H7 (cell line): ENCODE data around the gene CACNB2. TPM values are rescaled to one million over a fixed set of nuclear protein-coding genes. Genes with fewer than 3 reads are reported as not detected.

Experiments
- DNase-seq: peaks from one replicate; pipeline ENCODE4 v3.0.0; 2012
- H3K27me3 ChIP-seq: 2 replicates; pipeline ENCODE4 v1.6.0; 2011; ENCODE audit warnings: mild to moderate bottlenecking, low read length; ENCODE audit not compliant: control insufficient read depth, insufficient read depth
- H3K36me3 ChIP-seq: replicated peaks from 2 replicates; pipeline ENCODE4 v1.5.1; 2011; ENCODE audit warnings: low read length; ENCODE audit not compliant: control insufficient read depth, insufficient read depth
- H3K4me3 ChIP-seq: 2 replicates; pipeline ENCODE4 v1.5.1; 2011; ENCODE audit warnings: low read depth, mild to moderate bottlenecking, control low read depth, low read length, moderate library complexity; ENCODE audit not compliant: insufficient read depth
- total RNA-seq: library from RNA; depleted of rRNA; stranded (reverse); fragments of >200 nt; shearing (Covaris generic); gene quantifications from 2 replicates; pipeline ENCODE4 v1.2.3, GENCODE V29; 2014; rRNA removed

The CACNB2 gene
- 1.0 and 2.2 TPM in 2 replicates for total RNA-seq

DNA sequence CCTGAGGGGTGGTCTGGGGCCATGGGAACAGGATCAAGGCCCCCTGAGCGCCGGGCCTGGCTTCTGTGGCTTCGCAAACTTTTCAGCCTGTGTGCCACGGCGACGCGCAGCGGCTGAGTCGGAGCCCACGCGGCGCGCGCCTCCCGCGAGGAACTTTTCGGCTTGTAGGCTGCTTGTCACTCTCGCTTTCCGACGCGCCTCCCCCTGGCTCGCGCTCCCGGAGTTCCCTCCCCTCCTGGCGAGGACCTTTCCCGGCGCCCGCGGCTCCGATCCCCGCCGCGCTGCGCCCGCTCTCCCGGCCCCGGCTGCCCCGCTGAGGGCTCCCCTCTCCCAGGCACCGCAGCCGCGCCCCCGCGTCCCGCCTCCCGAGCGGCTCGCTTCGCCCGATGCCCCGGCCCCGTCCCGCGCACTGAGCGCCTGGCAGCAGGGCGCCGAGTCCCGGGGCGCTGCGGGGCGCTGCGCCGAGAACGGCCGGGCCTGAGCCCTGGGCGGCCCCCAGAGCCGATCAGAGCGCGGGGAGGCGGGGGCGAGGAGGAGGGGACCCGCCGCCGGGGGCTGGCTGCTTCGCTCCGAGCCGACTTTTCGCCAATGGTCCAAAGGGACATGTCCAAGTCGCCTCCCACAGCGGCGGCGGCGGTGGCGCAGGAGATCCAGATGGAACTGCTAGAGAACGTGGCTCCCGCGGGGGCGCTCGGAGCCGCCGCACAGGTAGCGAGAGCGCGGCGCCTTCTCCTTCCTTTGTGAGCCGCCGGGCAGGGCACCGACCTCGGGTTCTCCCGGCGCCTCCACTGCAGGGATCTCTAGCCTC, at the start of gene CACNB2:
TSS of gene CACNB2 (plus strand) at position 276 of the 808 bp plus-strand sequence.
- Histone ChIP-seq H3K4me3 (peak within 1 kb of the TSS; percentile 68), H3K27me3 (peaks cover 15% of the 10 kb centered on the region), H3K36me3 (no peaks in the 10 kb centered on the region)
- peak; percentile 80 for DNase-seq

DNA sequence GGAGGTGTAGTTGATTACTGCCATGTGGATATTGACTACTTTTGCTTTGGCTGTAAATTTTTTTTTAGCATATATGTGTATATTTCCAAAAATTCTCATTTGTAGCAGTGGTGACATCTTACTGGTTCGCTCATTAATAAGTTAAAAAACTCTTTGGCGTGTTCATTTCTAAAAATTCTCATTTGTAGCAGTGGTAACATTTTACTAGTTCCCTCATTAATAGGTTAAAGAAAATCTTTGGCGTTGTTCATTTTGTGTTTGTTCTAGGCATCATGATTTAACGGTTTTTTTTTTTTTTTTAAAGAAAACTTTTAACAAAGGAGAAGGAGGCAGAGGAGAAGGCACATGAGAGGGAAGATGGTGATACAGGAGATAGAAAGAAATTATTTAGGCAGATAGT, 45.9 kb upstream of the CACNB2 start:
- no peak for DNase-seq
- no peaks in the 10 kb centered on the region for H3K27me3 ChIP-seq

DNA sequence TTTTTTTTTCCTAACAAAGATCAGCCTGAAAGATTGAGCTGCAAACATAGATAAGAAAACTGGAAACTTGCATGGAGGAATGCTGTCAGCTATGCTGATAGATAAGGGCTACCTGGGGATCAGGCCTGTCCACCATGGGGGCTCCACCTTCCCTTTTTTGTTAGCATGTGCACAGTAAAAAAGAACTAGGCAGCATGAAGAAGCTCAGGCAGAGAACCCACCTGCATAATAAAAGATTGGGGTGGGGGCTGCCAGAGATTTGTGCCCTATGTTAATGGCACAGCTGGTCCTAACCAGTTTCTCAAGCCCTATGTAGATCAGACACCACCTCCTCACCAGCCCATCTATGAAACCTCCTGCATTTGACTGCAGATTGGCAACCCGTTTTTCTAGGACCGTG, 45.4 kb upstream of the CACNB2 start:
- DNase-seq = peak; percentile 18
- no peaks in the 10 kb centered on the region for H3K36me3 ChIP-seq
- H3K27me3 ChIP-seq = no peaks in the 10 kb centered on the region
- H3K4me3 ChIP-seq = no peak overlapping the region

More for the DNA sequence above, 45.9 kb upstream of the CACNB2 start:
- Histone ChIP-seq H3K4me3 (no peak overlapping the region), H3K36me3 (no peaks in the 10 kb centered on the region)

DNA sequence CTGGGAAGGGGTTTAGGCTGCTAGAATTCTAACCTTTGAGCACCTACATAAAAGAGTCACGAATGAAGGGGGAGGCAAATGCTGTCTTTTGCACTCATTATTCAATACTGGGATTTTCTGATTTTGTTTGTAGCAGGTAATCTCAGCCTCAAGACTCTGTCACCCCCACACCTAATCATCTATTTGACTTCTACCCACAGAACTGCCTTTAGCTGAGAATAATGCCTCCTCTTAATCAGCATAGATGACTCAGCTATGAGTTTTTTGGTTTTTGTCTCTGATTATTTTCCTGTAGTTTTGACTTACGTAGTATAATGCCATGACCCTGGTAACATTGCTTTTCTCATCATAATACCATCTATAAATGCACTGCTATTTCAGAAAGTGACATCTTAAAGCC, 42.7 kb upstream of the CACNB2 start:
- Histone ChIP-seq H3K27me3 (no peaks in the 10 kb centered on the region), H3K36me3 (no peaks in the 10 kb centered on the region)
- no peak for DNase-seq

DNA sequence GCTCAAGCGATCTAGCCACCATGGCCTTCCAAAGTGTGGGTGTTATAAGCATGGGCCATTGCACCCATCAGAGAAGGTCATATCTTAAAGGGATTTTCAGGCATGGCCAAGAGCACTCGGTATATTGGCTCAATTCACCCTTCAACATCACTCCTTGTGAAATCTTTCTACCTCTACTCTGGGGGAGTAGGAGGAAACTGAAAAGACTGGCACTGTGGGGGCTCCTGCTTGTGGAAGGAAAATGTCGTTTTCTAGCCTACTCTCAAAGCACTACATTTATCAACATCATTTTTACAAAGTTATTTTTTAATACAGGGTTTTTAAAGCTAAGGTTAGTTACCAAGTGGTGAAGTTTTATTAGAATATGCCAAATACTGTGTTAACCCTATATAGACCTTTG, 42.0 kb upstream of the CACNB2 start:
- Histone ChIP-seq H3K4me3 (no peak overlapping the region), H3K36me3 (no peaks in the 10 kb centered on the region), H3K27me3 (no peaks in the 10 kb centered on the region)
- no peak for DNase-seq

More for the DNA sequence above, 42.7 kb upstream of the CACNB2 start:
- H3K4me3 ChIP-seq = no peak overlapping the region

DNA sequence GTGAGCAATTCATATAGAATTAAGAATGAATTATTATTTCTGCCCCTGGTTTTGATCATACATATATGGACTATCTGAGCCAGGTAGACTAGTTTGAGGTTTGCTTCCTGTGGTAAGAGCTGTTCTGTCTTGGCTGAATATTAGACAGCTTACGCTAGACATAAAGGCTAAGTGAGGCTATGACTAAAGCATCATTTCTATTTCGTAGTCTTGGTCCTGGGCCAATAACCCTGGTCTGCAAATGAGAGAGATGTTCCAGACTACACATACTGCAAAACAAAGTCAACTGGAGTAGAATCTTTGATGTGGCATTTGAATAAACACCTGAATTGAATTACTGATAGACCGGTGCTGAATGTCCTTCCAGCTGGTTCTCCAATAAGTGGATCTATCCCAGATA, 40.8 kb upstream of the CACNB2 start:
- Histone ChIP-seq H3K27me3 (no peaks in the 10 kb centered on the region), H3K36me3 (no peaks in the 10 kb centered on the region), H3K4me3 (no peak overlapping the region)
- no peak for DNase-seq

DNA sequence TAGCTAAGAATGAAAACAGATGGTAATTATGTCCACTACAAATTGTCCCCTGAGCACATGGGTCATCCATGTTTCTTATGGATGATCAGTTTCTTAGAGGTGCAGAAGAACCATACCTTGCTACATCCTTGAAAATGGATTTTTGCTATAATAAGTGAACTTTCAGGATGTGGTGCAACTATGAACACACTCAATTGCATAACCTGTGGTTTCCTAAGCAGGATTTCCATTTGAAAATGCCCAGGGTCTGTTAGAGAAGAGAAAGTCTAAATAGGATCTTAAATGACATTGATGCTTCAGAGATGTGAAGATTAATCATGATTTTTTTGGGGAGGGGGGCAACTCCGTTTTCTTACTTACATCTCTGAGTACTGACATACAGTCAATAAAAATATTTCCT, 39.6 kb upstream of the CACNB2 start:
- Histone ChIP-seq H3K4me3 (no peak overlapping the region), H3K36me3 (no peaks in the 10 kb centered on the region), H3K27me3 (no peaks in the 10 kb centered on the region)
- DNase-seq = no peak

DNA sequence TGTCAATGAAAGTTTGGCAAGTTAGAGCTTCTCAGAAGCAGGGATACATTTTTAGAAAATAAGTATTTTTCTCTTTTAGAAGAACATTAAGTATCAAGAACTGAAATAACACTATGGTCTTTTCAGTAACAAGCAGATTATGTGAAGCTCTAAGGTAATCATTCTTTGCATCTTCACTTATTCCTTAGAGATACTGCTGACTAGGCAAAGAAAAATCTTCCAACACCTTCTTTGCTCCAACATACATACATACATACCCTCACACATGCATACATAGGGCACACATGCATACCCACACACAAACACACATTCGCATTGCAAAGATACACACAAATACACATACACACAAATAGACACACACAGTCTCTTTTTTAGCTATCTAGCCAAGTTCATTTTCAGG, 37.8 kb upstream of the CACNB2 start:
- Histone ChIP-seq H3K4me3 (no peak overlapping the region), H3K36me3 (no peaks in the 10 kb centered on the region), H3K27me3 (no peaks in the 10 kb centered on the region)
- no peak for DNase-seq

DNA sequence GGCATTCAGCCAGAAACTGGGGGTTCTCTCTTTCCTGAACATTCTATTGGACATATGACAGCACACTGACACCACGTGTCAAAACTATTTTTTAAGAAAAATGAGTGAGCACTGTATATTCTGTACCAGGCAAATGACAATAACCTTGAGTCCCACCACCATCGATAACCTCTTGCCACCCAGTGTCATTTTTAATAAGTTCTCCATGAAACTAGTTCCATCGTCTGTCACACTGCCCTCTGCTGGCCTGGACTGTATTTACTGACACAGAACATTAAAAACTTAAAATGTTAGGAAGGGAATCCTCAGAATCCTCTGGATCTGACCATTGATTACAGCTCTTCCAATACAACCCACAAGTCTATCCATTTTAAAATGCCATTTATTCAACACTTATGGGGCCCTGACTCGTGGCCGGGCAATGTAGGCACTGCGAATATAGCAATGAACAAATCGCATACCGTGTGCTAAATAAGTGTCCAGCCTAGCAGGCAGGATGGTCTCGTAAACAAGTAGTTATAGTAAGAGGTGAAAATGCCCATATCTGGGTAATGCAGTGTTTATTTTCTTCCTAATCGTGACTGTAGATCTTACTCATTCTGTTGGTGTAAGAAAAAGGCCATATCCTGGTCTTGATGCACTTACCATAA, 35.9 kb upstream of the CACNB2 start:
- no peaks in the 10 kb centered on the region for H3K36me3 ChIP-seq
- no peaks in the 10 kb centered on the region for H3K27me3 ChIP-seq
- DNase-seq = peak; percentile 18
- no peak overlapping the region for H3K4me3 ChIP-seq

DNA sequence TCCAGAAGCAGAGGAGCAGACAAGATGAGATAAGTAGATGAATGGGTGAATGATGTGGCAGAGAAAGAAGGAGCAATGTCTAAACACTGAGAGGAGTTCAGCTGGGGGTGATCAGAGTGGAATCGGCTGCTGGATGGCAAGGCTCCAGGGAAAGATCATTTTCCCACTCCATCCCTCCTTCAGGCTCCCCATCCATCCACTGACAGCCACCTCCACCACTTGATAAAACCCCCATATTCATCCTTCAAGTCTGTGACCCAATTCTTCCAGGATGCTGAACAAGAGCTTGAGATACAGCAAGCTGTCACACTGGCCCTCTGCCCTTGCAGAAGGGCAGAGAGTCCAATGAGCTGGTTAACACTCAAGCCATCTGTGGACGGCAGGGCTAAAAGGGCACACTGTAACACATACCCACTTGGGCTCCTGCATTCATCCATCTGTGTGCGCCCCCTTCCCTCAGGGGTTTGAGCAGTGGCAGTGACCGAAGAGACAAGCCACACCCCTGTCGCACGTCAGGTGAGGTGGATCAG, 30.8 kb upstream of the CACNB2 start:
- no peaks in the 10 kb centered on the region for H3K27me3 ChIP-seq
- H3K36me3 ChIP-seq = no peaks in the 10 kb centered on the region
- H3K4me3 ChIP-seq = no peak overlapping the region
- no peak for DNase-seq

DNA sequence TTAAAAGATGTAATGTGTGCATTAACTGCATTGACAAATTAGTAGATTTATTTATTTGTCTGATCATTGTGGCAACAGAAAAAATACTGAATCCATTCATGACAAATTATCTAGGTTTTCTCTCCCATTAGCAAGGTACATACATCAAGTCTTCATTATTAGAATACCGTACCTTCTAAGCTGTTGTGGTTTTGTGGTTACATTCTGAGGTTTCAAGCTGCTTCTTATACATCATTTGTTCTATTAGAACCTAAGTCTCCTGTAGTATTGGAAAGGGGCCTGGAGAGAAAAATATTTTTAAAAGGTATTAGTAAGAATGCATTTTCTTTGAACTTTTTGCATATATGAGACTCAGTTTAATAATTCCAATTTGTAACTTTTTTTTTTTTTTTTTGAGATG, 26.3 kb upstream of the CACNB2 start:
- Histone ChIP-seq H3K27me3 (no peaks in the 10 kb centered on the region), H3K4me3 (no peak overlapping the region), H3K36me3 (no peaks in the 10 kb centered on the region)
- DNase-seq = no peak

DNA sequence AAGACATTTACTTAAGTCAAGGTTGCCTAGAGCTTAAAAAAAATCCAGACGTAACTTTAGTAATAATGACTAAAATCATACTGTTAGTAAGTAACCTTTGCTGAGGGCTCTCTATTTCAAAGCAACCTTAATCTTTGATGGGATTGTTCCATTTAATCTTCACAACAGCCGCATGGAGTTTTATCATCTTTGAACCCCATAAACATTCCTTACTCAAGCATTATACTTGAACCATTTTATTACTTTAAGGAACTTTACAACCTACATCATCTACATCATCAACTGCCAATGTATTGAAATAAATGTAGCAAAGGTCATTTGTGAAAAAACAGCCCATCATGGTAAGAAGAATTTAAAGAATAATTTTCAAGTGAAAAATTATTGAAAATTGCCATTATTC, 22.9 kb upstream of the CACNB2 start:
- Histone ChIP-seq H3K4me3 (no peak overlapping the region), H3K36me3 (no peaks in the 10 kb centered on the region), H3K27me3 (no peaks in the 10 kb centered on the region)
- DNase-seq = no peak

DNA sequence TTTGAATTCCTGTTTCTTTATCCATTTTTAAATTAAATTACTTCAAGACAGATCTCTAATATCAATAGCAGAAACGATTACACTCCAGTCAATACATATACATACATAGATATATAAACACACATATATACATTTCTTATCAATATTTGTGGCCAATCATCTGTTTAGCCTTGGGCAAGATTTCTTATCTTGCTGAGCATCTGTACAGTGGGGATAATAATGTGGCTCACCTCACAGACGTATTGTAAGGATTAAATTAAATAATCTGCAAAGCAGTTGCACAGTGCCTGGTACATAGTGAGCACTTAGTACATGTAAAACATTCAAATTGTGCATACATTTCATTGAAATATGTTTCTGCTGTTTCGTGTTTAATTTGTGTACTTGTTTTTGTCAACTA, 17.5 kb upstream of the CACNB2 start:
- H3K4me3 ChIP-seq = no peak overlapping the region
- H3K36me3 ChIP-seq = no peaks in the 10 kb centered on the region
- DNase-seq = no peak
- H3K27me3 ChIP-seq = no peaks in the 10 kb centered on the region

DNA sequence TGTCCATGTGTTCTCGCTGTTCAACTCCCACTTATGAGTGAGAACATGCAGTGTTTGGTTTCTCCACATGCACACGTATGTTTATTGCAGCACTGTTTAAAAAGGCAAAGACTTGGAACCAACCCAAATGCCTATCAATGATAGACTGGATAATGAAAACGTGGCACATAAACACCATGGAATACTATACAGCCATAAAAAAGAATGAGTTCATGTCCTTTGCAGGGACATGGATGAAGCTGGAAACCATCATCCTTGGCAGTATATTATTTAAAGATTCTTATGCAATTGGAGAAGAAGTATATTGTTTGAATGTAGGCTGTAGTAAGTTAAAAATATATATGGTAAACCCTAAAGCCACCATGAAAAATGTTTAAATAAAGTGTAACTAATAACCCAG, 7.2 kb upstream of the CACNB2 start:
- DNase-seq = no peak
- Histone ChIP-seq H3K27me3 (no peaks in the 10 kb centered on the region), H3K36me3 (no peaks in the 10 kb centered on the region), H3K4me3 (no peak overlapping the region)

DNA sequence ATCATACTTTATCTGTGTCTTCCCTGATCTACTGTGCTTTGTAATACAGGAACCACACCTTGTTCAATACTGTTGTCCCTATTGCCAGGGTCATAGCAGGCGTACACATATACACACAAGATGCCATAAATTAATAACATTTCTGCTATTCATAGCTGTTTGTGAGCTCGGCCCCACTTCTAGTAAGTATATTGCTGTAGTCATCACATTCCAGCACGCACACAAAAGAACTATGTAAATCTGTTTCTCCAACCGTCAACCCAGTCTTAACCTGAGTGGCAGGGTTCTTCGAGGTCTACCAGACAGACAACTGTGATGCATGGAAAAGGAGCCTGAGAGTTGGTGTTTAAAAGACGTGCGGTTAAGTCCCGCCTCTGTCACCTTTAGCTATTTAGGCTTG, 5.7 kb upstream of the CACNB2 start:
- Histone ChIP-seq H3K36me3 (no peaks in the 10 kb centered on the region), H3K4me3 (no peak overlapping the region), H3K27me3 (peaks cover under 1% of the 10 kb centered on the region; the same call in 1 of the 2 replicates)
- DNase-seq = no peak
